ENCODE results near the gene HDAC4. TPM values are rescaled to one million over a fixed set of nuclear protein-coding genes. Genes with fewer than 3 reads are reported as not detected.
A peak's percentile ranks its signal among the peaks of the same experiment; 100 is the strongest.

HDAC4 gene
- total RNA-seq, 1 donor from 2014 or later, result 65.7 TPM

GRCh38 chr2:239330836-239331235 is 70.0 kb downstream of the HDAC4 start:
- Histone ChIP-seq H3K36me3 (no peaks in the 10 kb centered on the region), H3K9me3 (no peaks in the 10 kb centered on the region), H3K4me1 (peaks cover 17 to 38% of the 10 kb centered on the region in 2 donors), H3K27me3 (no peaks in the 10 kb centered on the region), H3K27ac (no peak overlapping the region), H3K4me3 (no peak overlapping the region)
- no peak for DNase-seq (ENCODE audit: low spot score in 2 of 2)
- no peak for TF ChIP-seq CTCF (IDR thresholded peaks at IDR 0.05)
- intact Hi-C loops (cut with DNase I), result no loop called here

DNA sequence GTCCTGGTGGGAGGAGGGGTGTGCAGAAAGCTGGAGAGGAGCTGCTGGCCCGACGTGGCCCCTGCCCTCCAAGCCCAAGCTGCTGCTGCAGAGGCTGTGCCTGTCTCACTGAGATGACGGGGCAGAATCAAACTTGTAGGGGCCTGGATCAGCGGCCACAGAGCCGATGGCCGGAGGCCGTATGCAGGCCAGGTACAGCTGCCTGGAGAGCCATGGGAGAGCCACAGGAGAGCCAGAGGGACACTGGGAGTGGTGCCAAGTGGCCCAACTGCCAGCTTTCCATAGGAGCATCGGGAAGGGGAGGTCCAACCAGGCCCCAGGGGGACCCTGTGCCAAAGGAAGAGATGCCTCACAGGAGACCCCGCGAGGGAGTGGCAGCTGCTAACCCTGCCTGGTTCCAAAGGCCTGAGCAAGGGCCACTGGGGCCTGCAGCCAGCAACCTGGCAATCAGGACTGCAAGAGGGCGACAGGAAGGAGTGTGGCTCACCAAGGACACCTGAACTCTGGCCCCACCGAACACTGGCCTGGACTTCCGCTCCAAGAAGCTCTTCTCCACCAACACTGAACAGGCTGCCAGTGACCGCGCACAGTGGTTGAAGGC is 70.7 kb downstream of the HDAC4 start:
- no peak for TF ChIP-seq CTCF (IDR thresholded peaks at IDR 0.05)
- H3K27ac ChIP-seq, result peak overlapping the region; percentile 78 to 86
- DNase-seq (ENCODE audit: low spot score in 2 of 2), result no peak
- no peaks in the 10 kb centered on the region for H3K9me3 ChIP-seq
- no peaks in the 10 kb centered on the region for H3K36me3 ChIP-seq
- H3K4me1 ChIP-seq, result peaks cover 17 to 38% of the 10 kb centered on the region in 2 donors
- intact Hi-C loops (cut with DNase I), result loop anchor here (2.0 to 5.0 kb wide), 2 partner anchors 71 to 108 kb away; partner anchors contain the start of gene HDAC4
- no peaks in the 10 kb centered on the region for H3K27me3 ChIP-seq
- no peak overlapping the region for H3K4me3 ChIP-seq

- Histone ChIP-seq H3K4me3 (peak overlapping the region in 1 of 2 donors; percentile 35), H3K9me3 (no peaks in the 10 kb centered on the region), H3K36me3 (no peaks in the 10 kb centered on the region), H3K4me1 (peaks cover 17 to 38% of the 10 kb centered on the region in 2 donors), H3K27ac (peak overlapping the region; percentile 78 to 86), H3K27me3 (no peaks in the 10 kb centered on the region)
- DNase-seq (ENCODE audit: low spot score in 2 of 2), result peak in 1 of 2 donors; percentile 63
- no peak for TF ChIP-seq CTCF (IDR thresholded peaks at IDR 0.05)
- intact Hi-C loops (cut with DNase I), result loop anchor here (2.0 to 5.0 kb wide), 2 partner anchors 71 to 107 kb away; partner anchors contain the start of gene HDAC4
Observed at GRCh38 chr2:239329284-239329971, 71.4 kb downstream of the HDAC4 start.

GRCh38 chr2:239328351-239329191 is 72.2 kb downstream of the HDAC4 start:
- Histone ChIP-seq H3K4me3 (peak overlapping the region in 1 of 2 donors; percentile 35), H3K4me1 (peaks cover 17 to 38% of the 10 kb centered on the region in 2 donors), H3K27me3 (no peaks in the 10 kb centered on the region), H3K36me3 (no peaks in the 10 kb centered on the region), H3K9me3 (no peaks in the 10 kb centered on the region), H3K27ac (peak overlapping the region; percentile 78 to 86)
- peak in 1 of 3 experiments; percentile 5 for TF ChIP-seq CTCF (IDR thresholded peaks at IDR 0.05)
- peak in 1 of 2 donors; percentile 88 for DNase-seq (ENCODE audit: low spot score in 2 of 2)
- intact Hi-C loops (cut with DNase I), result loop anchor here (2.0 to 5.0 kb wide), 2 partner anchors 72 to 106 kb away; partner anchors contain the start of gene HDAC4

GRCh38 chr2:239327536-239328350 is 73.1 kb downstream of the HDAC4 start:
- TF ChIP-seq CTCF (IDR thresholded peaks at IDR 0.05), result no peak
- DNase-seq (ENCODE audit: low spot score in 2 of 2), result peak in 1 of 2 donors; percentile 62
- Histone ChIP-seq H3K27ac (peak overlapping the region; percentile 78 to 86), H3K36me3 (no peaks in the 10 kb centered on the region), H3K27me3 (no peaks in the 10 kb centered on the region), H3K4me3 (no peak overlapping the region), H3K4me1 (peaks cover 17 to 38% of the 10 kb centered on the region in 2 donors), H3K9me3 (no peaks in the 10 kb centered on the region)
- intact Hi-C loops (cut with DNase I), result loop anchor here (2.0 to 5.0 kb wide), 2 partner anchors 73 to 105 kb away; partner anchors contain the start of gene HDAC4
